GM12865 (cell line): ENCODE measurements around the gene POLR2E.

ENCODE experiments used
- DNase-seq: peaks from one replicate; pipeline ENCODE4 v3.0.0; 2010; ENCODE audit warnings: low read depth
- H3K4me3 ChIP-seq: 2 replicates; pipeline ENCODE4 v1.5.1; 2011; ENCODE audit warnings: mild to moderate bottlenecking, low read depth, low read length, control low read depth
- CTCF ChIP-seq: IDR thresholded peaks from 2 replicates; pipeline ENCODE4 v1.5.1; 2011; ENCODE audit warnings: low read length, control low read depth, low read depth, inconsistent platforms; ENCODE audit not compliant: insufficient read depth; ENCODE audit errors: missing control alignments

POLR2E gene

DNA sequence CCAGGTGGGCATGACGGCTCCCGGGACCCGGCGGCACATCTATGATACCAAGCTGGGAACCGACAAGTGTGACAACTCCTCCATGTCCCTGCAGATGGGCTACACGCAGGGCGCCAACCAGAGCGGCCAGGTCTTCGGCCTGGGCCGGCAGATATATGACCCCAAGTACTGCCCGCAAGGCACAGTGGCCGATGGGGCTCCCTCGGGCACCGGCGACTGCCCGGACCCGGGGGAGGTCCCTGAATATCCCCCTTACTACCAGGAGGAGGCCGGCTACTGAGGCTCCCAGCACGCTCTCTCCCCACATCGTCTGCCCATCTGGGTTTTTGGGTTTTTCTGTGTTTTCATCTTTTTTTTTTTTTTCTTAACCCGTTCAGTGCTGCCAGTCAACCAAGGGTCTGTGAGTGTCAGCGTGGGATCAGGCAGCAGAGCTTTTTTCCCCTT lies 57.5 kb downstream of the POLR2E start:
- H3K4me3 ChIP-seq = no peak overlapping the region
- no peak for TF ChIP-seq CTCF
- DNase-seq = peak; percentile 61
